Measurements from ENCODE around the gene GPR45.
"Not testable (repeated sequence)": the region's sequence is repeated elsewhere in the genome, so short reads cannot be mapped to it uniquely, and the experiment has no call there.

GPR45 gene

GRCh38 chr2:105241443-105241842 is at the start of gene GPR45:
Gene GPR45 (plus strand): TSS chr2:105241743. CDS start chr2:105241859, 116 bp downstream.
- no peak for DNase-seq

GRCh38 chr2:105194022-105194675 is 47.4 kb upstream of the GPR45 start:
- DNase-seq = peak; percentile 78

- no peak for DNase-seq
Measured at GRCh38 chr2:105196651-105197050, 44.9 kb upstream of the GPR45 start.

GRCh38 chr2:105215586-105216192 is 25.9 kb upstream of the GPR45 start:
- DNase-seq = no peak

- DNase-seq = no peak
Measured at GRCh38 chr2:105220604-105221003, 20.9 kb upstream of the GPR45 start.

- no peak for DNase-seq
Measured at GRCh38 chr2:105224444-105224843, 17.1 kb upstream of the GPR45 start.

- no peak for DNase-seq
Measured at GRCh38 chr2:105231232-105231619, 10.3 kb upstream of the GPR45 start.

GRCh38 chr2:105235388-105236059 is 6.0 kb upstream of the GPR45 start:
- peak; percentile 94 for DNase-seq

GRCh38 chr2:105236060-105236424 is 5.5 kb upstream of the GPR45 start:
- DNase-seq = no peak

GRCh38 chr2:105237045-105237765 is 4.3 kb upstream of the GPR45 start:
- DNase-seq = no peak

- DNase-seq = no peak
Measured at GRCh38 chr2:105238664-105239240, 2.8 kb upstream of the GPR45 start.

GRCh38 chr2:105239924-105240323 is 1.6 kb upstream of the GPR45 start:
- no peak for DNase-seq

GRCh38 chr2:105242286-105242993 is 897 bp downstream of the GPR45 start:
- DNase-seq = no peak

GRCh38 chr2:105243961-105244360 is 2.4 kb downstream of the GPR45 start:
- peak; percentile 41 for DNase-seq

- DNase-seq = no peak
Measured at GRCh38 chr2:105244451-105244850, 2.9 kb downstream of the GPR45 start.

- no peak for DNase-seq
Measured at GRCh38 chr2:105248316-105249070, 7.0 kb downstream of the GPR45 start.

- no peak for DNase-seq
Measured at GRCh38 chr2:105249181-105249580, 7.6 kb downstream of the GPR45 start.

GRCh38 chr2:105249891-105250290 is 8.3 kb downstream of the GPR45 start:
- DNase-seq = no peak

- not testable (repeated sequence) for DNase-seq
Measured at GRCh38 chr2:105251016-105251648, 9.6 kb downstream of the GPR45 start.

- no peak for DNase-seq
Measured at GRCh38 chr2:105252271-105252670, 10.7 kb downstream of the GPR45 start.

GRCh38 chr2:105254531-105255210 is 13.1 kb downstream of the GPR45 start:
- no peak for DNase-seq

Data from eye (tissue), 1 donor.